HEK293 (cell line): ENCODE measurements around the gene LDLRAP1.

Experiments
- CTCF ChIA-PET: fragments of 350-600 bp; formaldehyde crosslinking; extraction: SDS; loops from one replicate; lab custom pipeline; 2021; ENCODE audit warnings: antibody characterized with exemption; lab: Yijun Ruan, JAX
- POLR2A ChIA-PET: fragments of 300-600 bp; formaldehyde crosslinking; extraction: SDS; loops from one replicate; lab custom pipeline; 2020; ENCODE audit warnings: antibody characterized with exemption, inconsistent platforms; lab: Yijun Ruan, JAX
- H3K27ac ChIP-seq: fragments of 200-500 bp; sonication (Bioruptor generic); 2 replicates; pipeline ENCODE4 v1.5.1; 2014; ENCODE audit warnings: low read depth, low read length, control low read depth, inconsistent platforms; ENCODE audit errors: extremely low read depth
- H3K36me3 ChIP-seq, 2 experiments: fragments of 200-500 bp in 1 of 2; sonication (Bioruptor generic) in 1 of 2; 1 replicate in 1 of 2; 2 replicates in 1 of 2; pipeline ENCODE4 v1.5.1; 2014 to 2017; ENCODE audit warnings: inconsistent platforms in 2 of 2, low read length in 2 of 2; ENCODE audit not compliant: control insufficient read depth in 2 of 2, insufficient read depth in 1 of 2
- H3K4me1 ChIP-seq: fragments of 200-500 bp; sonication (Bioruptor generic); 2 replicates; pipeline ENCODE4 v1.5.1; 2014; ENCODE audit warnings: mild to moderate bottlenecking, low read length, inconsistent platforms; ENCODE audit not compliant: control insufficient read depth, insufficient read depth
- H3K4me3 ChIP-seq: 2 replicates; pipeline ENCODE4 v1.5.1; 2011; ENCODE audit warnings: low read depth, mild to moderate bottlenecking, control low read depth, low read length, moderate library complexity
- H3K9me3 ChIP-seq: fragments of 200-500 bp; sonication (Bioruptor generic); 2 replicates; pipeline ENCODE4 v1.5.1; 2014; ENCODE audit warnings: low read depth, low read length, inconsistent platforms; ENCODE audit not compliant: control insufficient read depth, insufficient read depth
- PBX3 ChIP-seq: sonication (generic); formaldehyde crosslinking; IDR thresholded peaks from 2 replicates; pipeline ENCODE4 v1.8.1; 2022; ENCODE audit warnings: mild to moderate bottlenecking, moderate library complexity, missing genetic modification reagents
- SCRT1 ChIP-seq: fragments of 450-650 bp; formaldehyde crosslinking; IDR thresholded peaks from 2 replicates; pipeline ENCODE4 v1.5.1; 2016; ENCODE audit warnings: missing biosample characterization, missing genetic modification characterization, borderline replicate concordance
- SCRT2 ChIP-seq: fragments of 450-650 bp; formaldehyde crosslinking; IDR thresholded peaks from 2 replicates; pipeline ENCODE4 v1.5.1; 2016; ENCODE audit warnings: missing biosample characterization, missing genetic modification characterization
- ZFP69B ChIP-seq: fragments of 450-650 bp; formaldehyde crosslinking; IDR thresholded peaks from 2 replicates; pipeline ENCODE4 v1.5.1; 2016; ENCODE audit warnings: missing biosample characterization, missing genetic modification characterization
- ZNF174 ChIP-seq: fragments of 450-650 bp; formaldehyde crosslinking; IDR thresholded peaks from 2 replicates; pipeline ENCODE4 v1.5.0; 2017; ENCODE audit warnings: missing biosample characterization, mild to moderate bottlenecking, missing genetic modification characterization
- ZNF280C ChIP-seq: fragments of 450-650 bp; formaldehyde crosslinking; IDR thresholded peaks from 2 replicates; pipeline ENCODE4 v1.5.1; 2016; ENCODE audit warnings: missing biosample characterization, missing genetic modification characterization
- ZNF37A ChIP-seq: fragments of 450-650 bp; IDR thresholded peaks from 2 replicates; pipeline ENCODE4 v1.5.1; 2018; ENCODE audit warnings: missing biosample characterization, missing genetic modification characterization
- ZNF416 ChIP-seq: fragments of 450-650 bp; formaldehyde crosslinking; IDR thresholded peaks from 2 replicates; pipeline ENCODE4 v1.5.1; 2016; ENCODE audit warnings: missing biosample characterization, missing genetic modification characterization
- ZNF629 ChIP-seq: fragments of 450-650 bp; formaldehyde crosslinking; IDR thresholded peaks from 2 replicates; pipeline ENCODE4 v1.5.1; 2017; ENCODE audit warnings: missing biosample characterization, missing genetic modification characterization
- ZNF792 ChIP-seq: fragments of 450-650 bp; formaldehyde crosslinking; IDR thresholded peaks from 2 replicates; pipeline ENCODE4 v1.5.1; 2016; ENCODE audit warnings: missing biosample characterization, missing genetic modification characterization
- TF ChIP-seq, protein P1 (sequence below): fragments of 450-650 bp; formaldehyde crosslinking; IDR thresholded peaks from 2 replicates; pipeline ENCODE4 v1.5.1; 2016; ENCODE audit warnings: missing biosample characterization, missing genetic modification characterization

LDLRAP1 gene

GRCh38 chr1:25569597-25570396 is 26.4 kb downstream of the LDLRAP1 start (continued):
- no peak for TF ChIP-seq ZNF416
- TF ChIP-seq, protein P1, sequence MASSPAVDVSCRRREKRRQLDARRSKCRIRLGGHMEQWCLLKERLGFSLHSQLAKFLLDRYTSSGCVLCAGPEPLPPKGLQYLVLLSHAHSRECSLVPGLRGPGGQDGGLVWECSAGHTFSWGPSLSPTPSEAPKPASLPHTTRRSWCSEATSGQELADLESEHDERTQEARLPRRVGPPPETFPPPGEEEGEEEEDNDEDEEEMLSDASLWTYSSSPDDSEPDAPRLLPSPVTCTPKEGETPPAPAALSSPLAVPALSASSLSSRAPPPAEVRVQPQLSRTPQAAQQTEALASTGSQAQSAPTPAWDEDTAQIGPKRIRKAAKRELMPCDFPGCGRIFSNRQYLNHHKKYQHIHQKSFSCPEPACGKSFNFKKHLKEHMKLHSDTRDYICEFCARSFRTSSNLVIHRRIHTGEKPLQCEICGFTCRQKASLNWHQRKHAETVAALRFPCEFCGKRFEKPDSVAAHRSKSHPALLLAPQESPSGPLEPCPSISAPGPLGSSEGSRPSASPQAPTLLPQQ (tag by site-specific recombination): no peak
- no peak for TF ChIP-seq PBX3 (CRISPR knock-in tag)
- TF ChIP-seq ZNF792 (tag by site-specific recombination): no peak
- no peak for TF ChIP-seq ZNF629
- no peak for TF ChIP-seq ZNF174

- ChIA-PET POLR2A (interaction anchor here (0.6 kb wide), 1 partner anchor 117 kb away, joined by 4 read pairs; no protein-coding TSS in a partner anchor), CTCF (interaction anchor here (0.6 to 3.1 kb wide), 4 partner anchors 9 to 66 kb away, joined by 4 to 19 read pairs (median 5); no protein-coding TSS in a partner anchor)
- H3K36me3 ChIP-seq: no peaks in the 10 kb centered on the region
- H3K4me1 ChIP-seq: peaks cover 5% of the 10 kb centered on the region
- H3K4me3 ChIP-seq: no peak overlapping the region
- TF ChIP-seq ZNF37A (tag by site-specific recombination) (no peak), SCRT1 (tag by site-specific recombination) (peak; percentile 57; the same call in 1 of the 2 replicates), ZFP69B (peak; percentile 65; the same call in 1 of the 2 replicates), SCRT2 (tag by site-specific recombination) (peak; percentile 59)
- TF ChIP-seq, protein P1 (tag by site-specific recombination): peak; percentile 50; the same call in 1 of the 2 replicates
- TF ChIP-seq, all 188 proteins: peak for 4
- Histone ChIP-seq H3K9me3 (no peaks in the 10 kb centered on the region), H3K27ac (no peak overlapping the region)
These were observed 27.6 kb downstream of the LDLRAP1 start for GRCh38 chr1:25570798-25571521.

- no peak overlapping the region for H3K4me3 ChIP-seq
- peaks cover 5% of the 10 kb centered on the region for H3K4me1 ChIP-seq
- no peaks in the 10 kb centered on the region for H3K9me3 ChIP-seq
- H3K36me3 ChIP-seq: no peaks in the 10 kb centered on the region
- H3K27ac ChIP-seq: no peak overlapping the region
- CTCF ChIA-PET: interaction anchor here (0.6 to 3.1 kb wide), 5 partner anchors 11 to 67 kb away, joined by 4 to 19 read pairs (median 6); no protein-coding TSS in a partner anchor
- TF ChIP-seq ZNF280C (tag by site-specific recombination): no peak
- TF ChIP-seq, protein P1 (tag by site-specific recombination): 0 out of 2 replicates have a peak, but pooled peaks have one; percentile 1
- POLR2A ChIA-PET: interaction anchor here (0.6 to 1.5 kb wide), 2 partner anchors 22 to 118 kb away, joined by 4 read pairs; no protein-coding TSS in a partner anchor
These were observed 28.1 kb downstream of the LDLRAP1 start for GRCh38 chr1:25571522-25571970.
